SK-N-SH (cell line): Measurements from ENCODE around the gene DSCAM. TPM values are rescaled to one million over a fixed set of nuclear protein-coding genes. Genes with fewer than 3 reads are reported as not detected.

Source experiments
- CTCF ChIA-PET: fragments of 300-600, 350-600 bp; formaldehyde crosslinking; extraction: SDS; loops from one replicate; lab custom pipeline; 2021; lab: Yijun Ruan, JAX
- POLR2A ChIA-PET: fragments of 350-600 bp; sonication (Branson Sonifier 250); formaldehyde crosslinking; extraction: SDS; loops from one replicate; lab custom pipeline; 2020; ENCODE audit warnings: antibody characterized with exemption, inconsistent platforms; lab: Yijun Ruan, JAX
- DNase-seq: peaks from one replicate; pipeline ENCODE4 v3.0.0; 2012
- H2AFZ ChIP-seq: fragments of 200-600 bp; sonication (generic); 2 replicates; pipeline ENCODE4 v1.8.1; 2016; ENCODE audit warnings: antibody characterized with exemption, mild to moderate bottlenecking, low read depth
- H3F3A ChIP-seq: fragments of 200-600 bp; sonication (generic); replicated peaks from 2 replicates; pipeline ENCODE3; 2016; ENCODE audit warnings: antibody characterized with exemption, mild to moderate bottlenecking; ENCODE audit not compliant: insufficient read depth
- H3K27ac ChIP-seq, 2 experiments: fragments of 200-500 bp in 1 of 2; fragments of 200-600 bp in 1 of 2; sonication (Bioruptor generic) in 1 of 2; sonication (generic), shearing (Covaris generic) in 1 of 2; 2 replicates each; pipeline versions ENCODE4 v1.5.1 to v1.6.1; 2014 to 2016; ENCODE audit warnings: low read depth in 2 of 2, inconsistent platforms in 1 of 2, low read length in 1 of 2, mild to moderate bottlenecking in 1 of 2, mixed read lengths in 1 of 2
- H3K27me3 ChIP-seq: fragments of 200-600 bp; sonication (generic), shearing (Covaris generic); 2 replicates; pipeline ENCODE4 v1.6.1; 2016; ENCODE audit warnings: mixed run types; ENCODE audit not compliant: insufficient read depth
- H3K36me3 ChIP-seq, 2 experiments: fragments of 200-500 bp in 1 of 2; fragments of 200-600 bp in 1 of 2; sonication (Bioruptor generic) in 1 of 2; sonication (generic) in 1 of 2; replicated peaks in 1 of 2; 2 replicates each; pipeline versions ENCODE3 to v1.5.1; 2014 to 2016; ENCODE audit warnings: low read length in 1 of 2, mild to moderate bottlenecking in 1 of 2; ENCODE audit not compliant: insufficient read depth in 2 of 2, control insufficient read depth in 1 of 2
- H3K4me1 ChIP-seq, 2 experiments: fragments of 200-500 bp in 1 of 2; fragments of 200-600 bp in 1 of 2; sonication (Bioruptor generic) in 1 of 2; sonication (generic), shearing (Covaris generic) in 1 of 2; 2 replicates each; pipeline versions ENCODE4 v1.5.1 to v1.6.1; 2014 to 2016; ENCODE audit warnings: low read depth in 1 of 2, low read length in 1 of 2, mixed run types in 1 of 2; ENCODE audit not compliant: insufficient read depth in 2 of 2, control insufficient read depth in 1 of 2
- H3K4me2 ChIP-seq: fragments of 200-600 bp; sonication (generic), shearing (Covaris generic); 2 replicates; pipeline ENCODE4 v1.6.1; 2017; ENCODE audit warnings: mixed run types
- H3K4me3 ChIP-seq, 2 experiments: fragments of 200-500 bp in 1 of 2; fragments of 200-600 bp in 1 of 2; sonication (Bioruptor generic) in 1 of 2; sonication (generic), shearing (Covaris generic) in 1 of 2; 2 replicates each; pipeline versions ENCODE4 v1.5.1 to v1.8.1; 2014 to 2016; ENCODE audit warnings: low read depth in 2 of 2, inconsistent platforms in 1 of 2, low read length in 1 of 2, mild to moderate bottlenecking in 1 of 2, mixed read lengths in 1 of 2, moderate library complexity in 1 of 2
- H3K79me2 ChIP-seq: fragments of 200-600 bp; sonication (generic); 2 replicates; pipeline ENCODE4 v1.8.1; 2017; ENCODE audit warnings: mild to moderate bottlenecking; ENCODE audit not compliant: insufficient read depth
- H3K9ac ChIP-seq: fragments of 200-600 bp; sonication (generic); 2 replicates; pipeline ENCODE4 v1.6.1; 2017; ENCODE audit warnings: mixed run types
- H3K9me2 ChIP-seq: fragments of 200-600 bp; sonication (generic); 2 replicates; pipeline ENCODE4 v1.6.1; 2017; ENCODE audit warnings: mixed run types
- H3K9me3 ChIP-seq: fragments of 200-600 bp; sonication (generic); 2 replicates; pipeline ENCODE4 v1.6.1; 2017; ENCODE audit warnings: mixed run types, mild to moderate bottlenecking, moderate library complexity
- H4K20me1 ChIP-seq: fragments of 200-600 bp; sonication (generic); 2 replicates; pipeline ENCODE4 v1.6.1; 2017; ENCODE audit warnings: mild to moderate bottlenecking, mixed run types; ENCODE audit not compliant: insufficient read depth
- CHD2 ChIP-seq: fragments of 150-350 bp; IDR thresholded peaks from 2 replicates; pipeline ENCODE4 v1.6.1; 2018; ENCODE audit warnings: low read length; ENCODE audit not compliant: partially characterized antibody
- ELF1 ChIP-seq: IDR thresholded peaks from 2 replicates; pipeline ENCODE4 v1.4.0; 2012
- EP300 ChIP-seq, 2 experiments: IDR thresholded peaks; 2 replicates each; pipeline versions ENCODE4 v1.4.0 to v1.6.1; 2012; ENCODE audit warnings: borderline replicate concordance in 1 of 2, low read depth in 1 of 2, low read length in 1 of 2
- FOSL2 ChIP-seq: IDR thresholded peaks from 2 replicates; pipeline ENCODE4 v1.4.0; 2012; ENCODE audit warnings: low read depth, mild to moderate bottlenecking, moderate library complexity, borderline replicate concordance
- GABPA ChIP-seq: IDR thresholded peaks from 2 replicates; pipeline ENCODE4 v1.4.0; 2012; ENCODE audit warnings: low read depth, mild to moderate bottlenecking
- JUND ChIP-seq: IDR thresholded peaks from 2 replicates; pipeline ENCODE4 v1.4.0; 2012
- MEF2A ChIP-seq: IDR thresholded peaks from 2 replicates; pipeline ENCODE4 v1.4.0; 2012; ENCODE audit warnings: low read depth, borderline replicate concordance
- MXI1 ChIP-seq: IDR thresholded peaks from 2 replicates; pipeline ENCODE4 v1.6.1; 2012; ENCODE audit warnings: mild to moderate bottlenecking, low read depth, low read length, improper control_type of control experiment
- NFIC ChIP-seq: IDR thresholded peaks from 2 replicates; pipeline ENCODE4 v1.4.0; 2012; ENCODE audit warnings: borderline replicate concordance
- POLR2AphosphoS5 ChIP-seq: IDR thresholded peaks from 2 replicates; pipeline ENCODE4 v1.6.1; 2012; ENCODE audit warnings: low read depth, low read length
- RCOR1 ChIP-seq: fragments of 150-350 bp; IDR thresholded peaks from 2 replicates; pipeline ENCODE4 v1.6.1; 2017; ENCODE audit warnings: antibody characterized with exemption, low read length
- REST ChIP-seq: IDR thresholded peaks from 2 replicates; pipeline ENCODE4 v1.6.1; 2012; ENCODE audit warnings: mild to moderate bottlenecking, low read depth, low read length, moderate library complexity
- RFX5 ChIP-seq: IDR thresholded peaks from 2 replicates; pipeline ENCODE4 v1.6.1; 2012; ENCODE audit warnings: mild to moderate bottlenecking, improper control_type of control experiment, low read length
- TCF12 ChIP-seq: IDR thresholded peaks from 2 replicates; pipeline ENCODE4 v1.4.0; 2012
- USF2 ChIP-seq: fragments of 150-350 bp; IDR thresholded peaks from 2 replicates; pipeline ENCODE4 v1.6.1; 2017; ENCODE audit warnings: antibody characterized with exemption, low read length, low read depth, borderline replicate concordance
- ZBTB33 ChIP-seq: IDR thresholded peaks from 2 replicates; pipeline ENCODE4 v1.4.0; 2012; ENCODE audit warnings: low read depth, borderline replicate concordance
- WGBS: methylation state at CpG from one replicate; pipeline ENCODE4 v1.1.6; 2017; ENCODE audit warnings: low lambda C conversion rate; 5-methylcytosine and 5-hydroxymethylcytosine counted together
- polyA plus RNA-seq, 3 experiments: library from polyadenylated mRNA; depleted of rRNA; stranded (reverse); fragments of >200 nt; gene quantifications; 2 replicates each; pipeline ENCODE4 v1.2.3, GENCODE V29; 2012
- TF ChIP-seq, protein P1 (sequence below): IDR thresholded peaks from 2 replicates; pipeline ENCODE4 v1.4.0; 2012; ENCODE audit warnings: low read depth, borderline replicate concordance

The DSCAM gene
- polyA plus RNA-seq, 1 of the 3 experiments (the other 2 are of a cell fraction) = not detected

DNA sequence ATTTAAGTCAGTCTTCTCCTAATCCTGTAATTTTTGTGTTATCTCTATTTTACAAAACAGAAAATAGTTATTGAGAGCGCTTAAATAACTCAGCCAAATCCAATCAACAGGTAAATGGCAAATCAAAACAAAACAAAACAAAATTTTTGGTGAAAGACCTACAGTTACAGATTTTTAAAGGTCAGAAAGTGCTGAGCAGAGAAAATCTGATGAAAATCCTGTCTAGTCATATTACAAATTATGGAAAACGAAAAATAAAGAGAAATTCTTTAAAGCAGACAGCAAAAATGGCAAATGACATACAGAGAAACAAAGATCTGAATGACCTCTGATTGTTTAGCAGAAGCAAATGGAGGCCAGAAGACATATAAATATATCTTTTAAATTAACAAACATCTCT lies 497.4 kb downstream of the DSCAM start:
- H3K9ac ChIP-seq = no peak overlapping the region
- no peaks in the 10 kb centered on the region for H3K27me3 ChIP-seq
- DNase-seq = no peak
- no peaks in the 10 kb centered on the region for H3K36me3 ChIP-seq
- no peaks in the 10 kb centered on the region for H3K9me3 ChIP-seq
- H3F3A ChIP-seq = no peaks in the 10 kb centered on the region
- TF ChIP-seq NFIC (no peak), FOSL2 (no peak), ZBTB33 (no peak), RFX5 (no peak), MXI1 (no peak), GABPA (no peak), REST (no peak), MEF2A (no peak), USF2 (no peak), TCF12 (no peak), JUND (no peak), POLR2AphosphoS5 (no peak), ELF1 (no peak), CHD2 (no peak), RCOR1 (no peak), EP300 (IDR thresholded peaks at IDR 0.05; ENCODE audit: borderline replicate concordance in 1 of 2, low read depth in 1 of 2, low read length in 1 of 2) (no peak)
- TF ChIP-seq, protein P1, sequence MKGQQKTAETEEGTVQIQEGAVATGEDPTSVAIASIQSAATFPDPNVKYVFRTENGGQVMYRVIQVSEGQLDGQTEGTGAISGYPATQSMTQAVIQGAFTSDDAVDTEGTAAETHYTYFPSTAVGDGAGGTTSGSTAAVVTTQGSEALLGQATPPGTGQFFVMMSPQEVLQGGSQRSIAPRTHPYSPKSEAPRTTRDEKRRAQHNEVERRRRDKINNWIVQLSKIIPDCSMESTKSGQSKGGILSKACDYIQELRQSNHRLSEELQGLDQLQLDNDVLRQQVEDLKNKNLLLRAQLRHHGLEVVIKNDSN = no peak
- TF ChIP-seq, all 33 proteins: peak for 0
- H3K9me2 ChIP-seq = no peaks in the 10 kb centered on the region
- H3K4me1 ChIP-seq = no peaks in the 10 kb centered on the region
- POLR2A ChIA-PET = no interaction called here
- H3K4me3 ChIP-seq = no peak overlapping the region
- H3K4me2 ChIP-seq = no peak overlapping the region
- H3K79me2 ChIP-seq = no peaks in the 10 kb centered on the region
- H3K27ac ChIP-seq = no peak overlapping the region
- CTCF ChIA-PET = no interaction called here
- no peaks in the 10 kb centered on the region for H4K20me1 ChIP-seq
- WGBS = 22% methylated on average over 2 of the region's 2 CpGs
- no peak overlapping the region for H2AFZ ChIP-seq
